ENCODE measurements around the gene E4F1. TPM values are rescaled to one million over a fixed set of nuclear protein-coding genes. Genes with fewer than 3 reads are reported as not detected.

Gene E4F1
- total RNA-seq, 1 experiment from 2014 or later: 34.4 TPM

DNA sequence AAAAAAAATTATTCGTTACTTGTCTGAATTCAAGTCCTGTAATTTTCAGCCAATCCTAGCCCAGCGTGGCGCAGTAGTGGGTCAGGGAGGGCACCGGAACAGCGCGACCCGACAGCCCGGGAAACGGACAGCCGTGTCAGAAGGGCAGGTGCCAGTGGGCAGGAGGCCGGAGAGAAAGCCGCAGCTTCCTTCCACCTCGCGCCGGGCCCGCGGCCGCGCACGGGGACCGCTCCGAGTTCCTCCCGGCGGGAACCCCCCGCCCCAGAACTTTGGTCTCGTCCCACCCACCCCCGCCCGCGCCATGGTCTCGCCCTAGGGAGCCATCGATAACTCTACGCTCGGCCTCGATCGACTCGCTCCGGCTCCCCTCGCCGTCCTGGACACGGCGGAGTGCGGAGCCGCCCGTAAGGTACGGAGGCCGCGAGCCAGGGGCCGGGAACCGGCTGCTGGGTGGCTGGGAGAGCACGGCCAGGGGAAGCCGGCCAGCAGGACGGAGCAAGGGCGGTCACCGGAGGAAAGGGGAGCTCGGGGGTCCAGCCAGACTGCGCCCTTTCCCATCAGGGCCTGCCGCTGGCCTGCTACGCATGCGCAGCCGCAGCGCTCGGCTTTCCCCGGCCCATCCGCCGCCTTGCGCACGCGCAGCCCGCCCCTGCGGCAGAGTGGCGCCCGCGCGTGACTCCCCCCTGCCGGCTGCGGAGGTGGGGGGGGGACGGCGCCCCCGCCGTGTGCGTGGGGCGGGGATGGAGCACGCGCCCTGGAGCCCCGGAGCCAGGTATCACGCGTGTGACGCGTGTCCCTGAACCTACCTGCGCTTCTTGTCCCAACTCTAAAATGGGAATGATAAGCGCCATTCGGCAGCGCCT lies 18.1 kb upstream of the E4F1 start, which contains the start of gene MLST8 (continued):
- peak; percentile 71 for TF ChIP-seq USF2 (CRISPR knock-in tag; IDR thresholded peaks at IDR 0.05)
- peak; percentile 16; the same call in 1 of the 2 replicates for TF ChIP-seq USF1 (CRISPR knock-in tag; IDR thresholded peaks at IDR 0.05)
- TF ChIP-seq CREM (CRISPR knock-in tag; IDR thresholded peaks at IDR 0.05): peak; percentile 66; the same call in 1 of the 2 replicates
- TF ChIP-seq ZNF416 (CRISPR knock-in tag; IDR thresholded peaks at IDR 0.05): no peak
- TF ChIP-seq, protein P1, sequence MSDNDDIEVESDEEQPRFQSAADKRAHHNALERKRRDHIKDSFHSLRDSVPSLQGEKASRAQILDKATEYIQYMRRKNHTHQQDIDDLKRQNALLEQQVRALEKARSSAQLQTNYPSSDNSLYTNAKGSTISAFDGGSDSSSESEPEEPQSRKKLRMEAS (CRISPR knock-in tag; IDR thresholded peaks at IDR 0.05): peak; percentile 44; the same call in 1 of the 2 replicates
- TF ChIP-seq, protein P2, sequence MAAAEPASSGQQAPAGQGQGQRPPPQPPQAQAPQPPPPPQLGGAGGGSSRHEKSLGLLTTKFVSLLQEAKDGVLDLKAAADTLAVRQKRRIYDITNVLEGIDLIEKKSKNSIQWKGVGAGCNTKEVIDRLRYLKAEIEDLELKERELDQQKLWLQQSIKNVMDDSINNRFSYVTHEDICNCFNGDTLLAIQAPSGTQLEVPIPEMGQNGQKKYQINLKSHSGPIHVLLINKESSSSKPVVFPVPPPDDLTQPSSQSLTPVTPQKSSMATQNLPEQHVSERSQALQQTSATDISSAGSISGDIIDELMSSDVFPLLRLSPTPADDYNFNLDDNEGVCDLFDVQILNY (CRISPR knock-in tag; IDR thresholded peaks at IDR 0.05): peak; percentile 40; the same call in 1 of the 2 replicates
- no peak for TF ChIP-seq GTF2I (CRISPR knock-in tag; conservative IDR thresholded peaks at IDR 0.05)

DNA sequence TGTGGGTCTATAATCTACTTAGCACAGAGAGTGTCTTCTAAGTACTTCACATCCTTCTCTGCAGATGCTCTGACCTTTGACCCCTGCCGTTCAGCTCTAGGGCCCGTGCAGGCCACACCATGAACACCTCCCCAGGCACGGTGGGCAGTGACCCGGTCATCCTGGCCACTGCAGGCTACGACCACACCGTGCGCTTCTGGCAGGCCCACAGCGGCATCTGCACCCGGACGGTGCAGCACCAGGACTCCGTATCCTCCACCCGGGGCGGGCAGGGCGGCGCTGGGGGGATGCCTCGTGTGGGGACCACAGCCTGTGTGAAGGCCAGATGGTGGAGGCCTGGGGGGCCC lies 17.5 kb upstream of the E4F1 start:
- no peak for ATAC-seq
- no peak overlapping the region for H3K27ac Mint-ChIP-seq

More for the DNA sequence above, 17.5 kb upstream of the E4F1 start:
- no peak for DNase-seq (ENCODE audit: low spot score)
- Mint-ChIP-seq H3K27me3 (ENCODE audit: low read depth) (peaks cover 18% of the 10 kb centered on the region), H3K4me1 (peaks cover 17% of the 10 kb centered on the region), H3K4me3 (peak overlapping the region; percentile 80), H3K36me3 (peaks cover 14% of the 10 kb centered on the region), H3K9me3 (no peaks in the 10 kb centered on the region)
- ChIA-PET CTCF (interaction anchor here (1.3 to 2.7 kb wide), 3 partner anchors 11 to 51 kb away, joined by 4 to 13 read pairs (median 4); partner anchors contain the start of genes CASKIN1 and TRAF7), POLR2A (interaction anchor here (0.7 to 1.3 kb wide), 2 partner anchors 34 to 51 kb away, joined by 3 read pairs; partner anchors contain the start of gene TRAF7)
- TF ChIP-seq OVOL2 (CRISPR knock-in tag; IDR thresholded peaks at IDR 0.05; ENCODE audit: borderline replicate concordance) (no peak), JAZF1 (CRISPR knock-in tag; IDR thresholded peaks at IDR 0.05) (no peak), ZNF416 (CRISPR knock-in tag; IDR thresholded peaks at IDR 0.05) (no peak), CREB1 (CRISPR knock-in tag; IDR thresholded peaks at IDR 0.05) (no peak), CBFB (CRISPR knock-in tag; IDR thresholded peaks at IDR 0.05; ENCODE audit: low read depth) (no peak), ZNF281 (CRISPR knock-in tag; IDR thresholded peaks at IDR 0.05) (no peak), TEAD4 (CRISPR knock-in tag; IDR thresholded peaks at IDR 0.05) (no peak), SMAD4 (CRISPR knock-in tag; IDR thresholded peaks at IDR 0.05) (no peak), FOXP1 (CRISPR knock-in tag; IDR thresholded peaks at IDR 0.05; ENCODE audit: borderline replicate concordance) (no peak), ESRRA (CRISPR knock-in tag; IDR thresholded peaks at IDR 0.05; ENCODE audit: borderline replicate concordance) (no peak), ZNF232 (CRISPR knock-in tag; IDR thresholded peaks at IDR 0.05) (no peak), ATF3 (CRISPR knock-in tag; conservative IDR thresholded peaks at IDR 0.05) (no peak), AFF4 (CRISPR knock-in tag; IDR thresholded peaks at IDR 0.05; ENCODE audit: borderline replicate concordance) (no peak), NFYB (CRISPR knock-in tag; conservative IDR thresholded peaks at IDR 0.05; ENCODE audit: low read depth) (no peak)
- TF ChIP-seq, protein P3, sequence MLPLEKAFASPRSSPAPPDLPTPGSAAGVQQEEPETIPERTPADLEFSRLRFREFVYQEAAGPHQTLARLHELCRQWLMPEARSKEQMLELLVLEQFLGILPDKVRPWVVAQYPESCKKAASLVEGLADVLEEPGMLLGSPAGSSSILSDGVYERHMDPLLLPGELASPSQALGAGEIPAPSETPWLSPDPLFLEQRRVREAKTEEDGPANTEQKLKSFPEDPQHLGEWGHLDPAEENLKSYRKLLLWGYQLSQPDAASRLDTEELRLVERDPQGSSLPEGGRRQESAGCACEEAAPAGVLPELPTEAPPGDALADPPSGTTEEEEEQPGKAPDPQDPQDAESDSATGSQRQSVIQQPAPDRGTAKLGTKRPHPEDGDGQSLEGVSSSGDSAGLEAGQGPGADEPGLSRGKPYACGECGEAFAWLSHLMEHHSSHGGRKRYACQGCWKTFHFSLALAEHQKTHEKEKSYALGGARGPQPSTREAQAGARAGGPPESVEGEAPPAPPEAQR (CRISPR knock-in tag; IDR thresholded peaks at IDR 0.05): no peak
